Measurements from ENCODE around the gene CFC1. TPM values are rescaled to one million over a fixed set of nuclear protein-coding genes. Genes with fewer than 3 reads are reported as not detected.

CFC1 gene
- total and polyA plus RNA-seq, 7 experiments from 2014 or later, result not detected

Other genes with a start within 250 kb of the CFC1 start
- gene PTPN18, start 243.5 kb downstream of the CFC1 start, total RNA-seq, result 100 to 1,000 TPM in 1 of 5 experiments, 10 to 100 TPM in 4; 43.3 to 112 (median 44.2) TPM
- 10 to 100 TPM; 39.4 to 53.2 TPM for gene PTPN18, start 243.5 kb downstream of the CFC1 start, polyA plus RNA-seq
- gene POTEI, start 90.2 kb downstream of the CFC1 start, total RNA-seq, result not detected
- gene POTEI, start 90.2 kb downstream of the CFC1 start, polyA plus RNA-seq, result not detected
- not detected for gene CFC1B, start 78.4 kb downstream of the CFC1 start, total RNA-seq
- gene CFC1B, start 78.4 kb downstream of the CFC1 start, polyA plus RNA-seq, result not detected
- gene POTEJ, start 11.9 kb upstream of the CFC1 start, total RNA-seq, result not detected
- not detected for gene POTEJ, start 11.9 kb upstream of the CFC1 start, polyA plus RNA-seq
- gene GPR148, start 129.5 kb upstream of the CFC1 start, total RNA-seq, result not detected
- gene GPR148, start 129.5 kb upstream of the CFC1 start, polyA plus RNA-seq, result not detected
- gene AMER3, start 156.0 kb upstream of the CFC1 start, total RNA-seq, result not detected
- not detected for gene AMER3, start 156.0 kb upstream of the CFC1 start, polyA plus RNA-seq
- 1 to 10 TPM in 4 of 5 experiments, not detected in 1; 2.0 to 4.4 (median 3.0) TPM for gene ARHGEF4, start 237.3 kb upstream of the CFC1 start, total RNA-seq
- gene ARHGEF4, start 237.3 kb upstream of the CFC1 start, polyA plus RNA-seq, result 1 to 10 TPM; 2.6 to 3.5 TPM